Astrocyte (in vitro differentiated cells and primary cell): Measurements from ENCODE around the gene DTNB. TPM values are rescaled to one million over a fixed set of nuclear protein-coding genes. Genes with fewer than 3 reads are reported as not detected.

Experiments used
- DNase-seq: peaks from one replicate; pipeline ENCODE4 v3.0.0-alpha.2; 2010; ENCODE audit warnings: low read depth
- FAIRE-seq: peaks from 2 replicates; lab custom pipeline; 2011; peaks lifted over from hg19 to GRCh38; lab: Jason Lieb, UNC
- H2AFZ ChIP-seq: 2 replicates; pipeline ENCODE4 v1.6.0; 2012; ENCODE audit warnings: low read depth, low read length, inconsistent platforms
- H3K27ac ChIP-seq: 2 replicates; pipeline ENCODE4 v1.5.1; 2011; ENCODE audit warnings: low read depth, low read length, inconsistent platforms
- H3K27me3 ChIP-seq: 2 replicates; pipeline ENCODE4 v1.6.0; 2011; ENCODE audit warnings: low read length, inconsistent platforms; ENCODE audit not compliant: insufficient read depth
- H3K36me3 ChIP-seq: 2 replicates; pipeline ENCODE4 v1.5.1; 2011; ENCODE audit warnings: low read length, inconsistent platforms; ENCODE audit not compliant: insufficient read depth
- H3K4me1 ChIP-seq: 2 replicates; pipeline ENCODE4 v1.5.1; 2011; ENCODE audit warnings: low read length, inconsistent platforms; ENCODE audit not compliant: insufficient read depth
- H3K4me2 ChIP-seq: 2 replicates; pipeline ENCODE4 v1.6.0; 2012; ENCODE audit warnings: low read length, inconsistent platforms
- H3K4me3 ChIP-seq: 2 replicates; pipeline ENCODE4 v1.5.1; 2011; ENCODE audit warnings: low read depth, mild to moderate bottlenecking, low read length, inconsistent platforms; ENCODE audit not compliant: insufficient read depth
- H3K79me2 ChIP-seq: 2 replicates; pipeline ENCODE4 v1.6.0; 2012; ENCODE audit warnings: mild to moderate bottlenecking, low read length, inconsistent platforms; ENCODE audit not compliant: insufficient read depth
- H3K9ac ChIP-seq: 2 replicates; pipeline ENCODE4 v1.6.0; 2012; ENCODE audit warnings: mild to moderate bottlenecking, low read length, inconsistent platforms
- H3K9me3 ChIP-seq: 2 replicates; pipeline ENCODE4 v1.5.1; 2012; ENCODE audit warnings: low read depth, mild to moderate bottlenecking, low read length, inconsistent platforms; ENCODE audit not compliant: insufficient read depth
- H4K20me1 ChIP-seq: 2 replicates; pipeline ENCODE4 v1.6.0; 2012; ENCODE audit warnings: low read length, inconsistent platforms; ENCODE audit not compliant: insufficient read depth
- H3K27ac Mint-ChIP-seq: one replicate; pipeline ENCODE4 v1.8.0; 2021; ENCODE audit warnings: mild to moderate bottlenecking, mixed read lengths; ENCODE audit not compliant: unreplicated experiment
- H3K27me3 Mint-ChIP-seq: one replicate; pipeline ENCODE4 v1.8.0; 2021; ENCODE audit warnings: low read depth, mixed read lengths; ENCODE audit not compliant: unreplicated experiment
- H3K36me3 Mint-ChIP-seq: one replicate; pipeline ENCODE4 v1.8.0; 2021; ENCODE audit warnings: low read depth, mixed read lengths; ENCODE audit not compliant: unreplicated experiment
- H3K4me1 Mint-ChIP-seq: one replicate; pipeline ENCODE4 v1.8.0; 2021; ENCODE audit warnings: low read depth, mixed read lengths; ENCODE audit not compliant: unreplicated experiment
- H3K4me3 Mint-ChIP-seq: one replicate; pipeline ENCODE4 v1.8.0; 2021; ENCODE audit warnings: mild to moderate bottlenecking, moderate library complexity, mixed read lengths; ENCODE audit not compliant: unreplicated experiment
- H3K9me3 Mint-ChIP-seq: one replicate; pipeline ENCODE4 v1.8.0; 2021; ENCODE audit warnings: mild to moderate bottlenecking, mixed read lengths; ENCODE audit not compliant: unreplicated experiment
- EZH2 ChIP-seq: IDR thresholded peaks from 2 replicates; pipeline ENCODE4 v1.6.1; 2012; ENCODE audit warnings: mild to moderate bottlenecking, low read length, inconsistent platforms; ENCODE audit not compliant: insufficient read depth
- total RNA-seq: library from RNA; stranded (reverse); gene quantifications from 2 replicates; pipeline ENCODE4 v1.2.1, GENCODE V29; 2021
- TF ChIP-seq, protein P1 (sequence below): IDR thresholded peaks from 2 replicates; pipeline ENCODE4 v1.5.1; 2011; ENCODE audit warnings: low read depth, mild to moderate bottlenecking, inconsistent platforms, low read length, moderate library complexity; ENCODE audit not compliant: insufficient read depth

DTNB gene
- total RNA-seq, 1 donor from 2014 or later: 5.1 TPM

- no peak for DNase-seq
- no peak overlapping the region for H3K27ac ChIP-seq
- no peak overlapping the region for H3K4me3 ChIP-seq
- H3K79me2 ChIP-seq: no peaks in the 10 kb centered on the region
- H2AFZ ChIP-seq: no peak overlapping the region
- H3K9ac ChIP-seq: no peak overlapping the region
- H3K4me1 ChIP-seq: no peaks in the 10 kb centered on the region
- H3K9me3 ChIP-seq: no peaks in the 10 kb centered on the region
- FAIRE-seq: no peak
- TF ChIP-seq, protein P1, sequence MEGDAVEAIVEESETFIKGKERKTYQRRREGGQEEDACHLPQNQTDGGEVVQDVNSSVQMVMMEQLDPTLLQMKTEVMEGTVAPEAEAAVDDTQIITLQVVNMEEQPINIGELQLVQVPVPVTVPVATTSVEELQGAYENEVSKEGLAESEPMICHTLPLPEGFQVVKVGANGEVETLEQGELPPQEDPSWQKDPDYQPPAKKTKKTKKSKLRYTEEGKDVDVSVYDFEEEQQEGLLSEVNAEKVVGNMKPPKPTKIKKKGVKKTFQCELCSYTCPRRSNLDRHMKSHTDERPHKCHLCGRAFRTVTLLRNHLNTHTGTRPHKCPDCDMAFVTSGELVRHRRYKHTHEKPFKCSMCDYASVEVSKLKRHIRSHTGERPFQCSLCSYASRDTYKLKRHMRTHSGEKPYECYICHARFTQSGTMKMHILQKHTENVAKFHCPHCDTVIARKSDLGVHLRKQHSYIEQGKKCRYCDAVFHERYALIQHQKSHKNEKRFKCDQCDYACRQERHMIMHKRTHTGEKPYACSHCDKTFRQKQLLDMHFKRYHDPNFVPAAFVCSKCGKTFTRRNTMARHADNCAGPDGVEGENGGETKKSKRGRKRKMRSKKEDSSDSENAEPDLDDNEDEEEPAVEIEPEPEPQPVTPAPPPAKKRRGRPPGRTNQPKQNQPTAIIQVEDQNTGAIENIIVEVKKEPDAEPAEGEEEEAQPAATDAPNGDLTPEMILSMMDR: no peak
- no peak for TF ChIP-seq EZH2
- no peaks in the 10 kb centered on the region for H3K27me3 ChIP-seq
- H3K4me3 Mint-ChIP-seq: no peak overlapping the region
- no peak overlapping the region for H3K4me2 ChIP-seq
- no peak overlapping the region for H3K27ac Mint-ChIP-seq
- no peaks in the 10 kb centered on the region for H3K4me1 Mint-ChIP-seq
- H3K27me3 Mint-ChIP-seq: no peaks in the 10 kb centered on the region
- H3K9me3 Mint-ChIP-seq: no peaks in the 10 kb centered on the region
- no peaks in the 10 kb centered on the region for H3K36me3 ChIP-seq
- H4K20me1 ChIP-seq: no peaks in the 10 kb centered on the region
- H3K36me3 Mint-ChIP-seq: no peaks in the 10 kb centered on the region
These were observed 234.6 kb downstream of the DTNB start for GRCh38 chr2:25438793-25439192.

GRCh38 chr2:25437881-25438662 lies 235.3 kb downstream of the DTNB start:
- H3K79me2 ChIP-seq: no peaks in the 10 kb centered on the region
- H3K27ac Mint-ChIP-seq: no peak overlapping the region
- no peak for FAIRE-seq
- H3K4me3 Mint-ChIP-seq: no peak overlapping the region
- no peak for DNase-seq
- H3K4me1 Mint-ChIP-seq: no peaks in the 10 kb centered on the region
- no peaks in the 10 kb centered on the region for H4K20me1 ChIP-seq
- no peaks in the 10 kb centered on the region for H3K27me3 ChIP-seq
- H3K36me3 ChIP-seq: no peaks in the 10 kb centered on the region
- H3K27me3 Mint-ChIP-seq: no peaks in the 10 kb centered on the region
- no peak overlapping the region for H3K9ac ChIP-seq
- H3K9me3 Mint-ChIP-seq: no peaks in the 10 kb centered on the region
- no peak overlapping the region for H3K27ac ChIP-seq
- no peaks in the 10 kb centered on the region for H3K4me1 ChIP-seq
- H2AFZ ChIP-seq: no peak overlapping the region
- no peak overlapping the region for H3K4me3 ChIP-seq
- no peaks in the 10 kb centered on the region for H3K9me3 ChIP-seq
- no peaks in the 10 kb centered on the region for H3K36me3 Mint-ChIP-seq
- TF ChIP-seq, protein P1: no peak
- TF ChIP-seq EZH2: no peak
- H3K4me2 ChIP-seq: no peak overlapping the region

DNA sequence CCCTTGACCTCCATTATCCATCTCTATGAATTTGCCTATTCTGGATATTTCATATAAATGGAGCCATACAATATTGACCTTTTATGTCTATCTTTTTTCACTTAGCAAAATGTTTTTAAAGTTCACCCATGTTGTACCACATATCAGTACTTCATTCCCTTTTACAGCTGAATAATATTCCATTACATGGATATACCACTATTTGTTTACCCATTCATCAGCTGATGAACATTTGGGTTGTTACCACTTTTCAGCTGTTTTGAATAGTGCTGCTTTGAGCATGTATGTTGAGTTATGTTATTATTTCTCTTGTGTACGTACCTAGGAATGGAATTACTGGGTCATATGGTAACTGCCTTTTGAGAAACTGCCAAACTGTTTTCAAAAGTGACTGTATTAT lies 238.0 kb downstream of the DTNB start:
- H3K27me3 Mint-ChIP-seq: no peaks in the 10 kb centered on the region
- FAIRE-seq (no peak), DNase-seq (no peak)
- Histone ChIP-seq H3K4me1 (no peaks in the 10 kb centered on the region), H3K27me3 (no peaks in the 10 kb centered on the region), H3K9ac (no peak overlapping the region), H3K79me2 (no peaks in the 10 kb centered on the region), H4K20me1 (no peaks in the 10 kb centered on the region), H3K4me2 (no peak overlapping the region), H3K9me3 (no peaks in the 10 kb centered on the region), H3K27ac (no peak overlapping the region), H3K36me3 (no peaks in the 10 kb centered on the region), H2AFZ (no peak overlapping the region), H3K4me3 (no peak overlapping the region)
- no peak overlapping the region for H3K27ac Mint-ChIP-seq
- no peaks in the 10 kb centered on the region for H3K36me3 Mint-ChIP-seq
- H3K9me3 Mint-ChIP-seq: no peaks in the 10 kb centered on the region
- no peaks in the 10 kb centered on the region for H3K4me1 Mint-ChIP-seq
- H3K4me3 Mint-ChIP-seq: no peak overlapping the region
- TF ChIP-seq, protein P1: no peak
- TF ChIP-seq EZH2: no peak
